C4-2B (cell line): ENCODE data around the gene SRC.

Experiments
- H3K27ac ChIP-seq: fragments of 450-650 bp; 2 replicates; pipeline ENCODE4 v1.5.1; 2017
- CTCF ChIP-seq: fragments of 450-650 bp; conservative IDR thresholded peaks from 2 replicates; pipeline ENCODE4 v1.5.1; 2017; ENCODE audit warnings: mild to moderate bottlenecking
- ZFX ChIP-seq: fragments of 450-650 bp; IDR thresholded peaks from 2 replicates; pipeline ENCODE4 v1.6.1; 2017

Gene SRC

GRCh38 chr20:37442547-37442946 is 96.6 kb downstream of the SRC start:
- no peak for TF ChIP-seq CTCF
- no peak for TF ChIP-seq ZFX
- H3K27ac ChIP-seq: no peak overlapping the region

GRCh38 chr20:37442986-37443385 is 97.0 kb downstream of the SRC start:
- no peak for TF ChIP-seq CTCF
- no peak for TF ChIP-seq ZFX

GRCh38 chr20:37443596-37443995 is 97.7 kb downstream of the SRC start:
- no peak overlapping the region for H3K27ac ChIP-seq
- no peak for TF ChIP-seq ZFX
- TF ChIP-seq CTCF: no peak

More at GRCh38 chr20:37442986-37443385, 97.0 kb downstream of the SRC start:
- H3K27ac ChIP-seq: no peak overlapping the region

- H3K27ac ChIP-seq: no peak overlapping the region
- TF ChIP-seq ZFX (no peak), CTCF (no peak)
Measured at GRCh38 chr20:37445041-37445440, 99.1 kb downstream of the SRC start.

- no peak for TF ChIP-seq CTCF
- TF ChIP-seq ZFX: no peak
Measured at GRCh38 chr20:37446286-37447032, 100.5 kb downstream of the SRC start.

GRCh38 chr20:37447688-37448087 is 101.7 kb downstream of the SRC start:
- no peak for TF ChIP-seq CTCF
- TF ChIP-seq ZFX: no peak
- no peak overlapping the region for H3K27ac ChIP-seq

More at GRCh38 chr20:37446286-37447032, 100.5 kb downstream of the SRC start:
- H3K27ac ChIP-seq: no peak overlapping the region

GRCh38 chr20:37449276-37449675 is 103.3 kb downstream of the SRC start:
- H3K27ac ChIP-seq: no peak overlapping the region
- TF ChIP-seq CTCF (no peak), ZFX (no peak)
